Activated CD4-positive, alpha-beta T cell treated with anti-CD3 and anti-CD28 coated beads, Interleukin-2, amount 50 U/mL, for 4 hours (primary cell): ENCODE measurements around the gene USH1C.

Source experiments
- DNase-seq, 2 experiments: peaks; one replicate each; pipeline ENCODE4 v3.0.0-alpha.2; 2020

USH1C gene

DNA sequence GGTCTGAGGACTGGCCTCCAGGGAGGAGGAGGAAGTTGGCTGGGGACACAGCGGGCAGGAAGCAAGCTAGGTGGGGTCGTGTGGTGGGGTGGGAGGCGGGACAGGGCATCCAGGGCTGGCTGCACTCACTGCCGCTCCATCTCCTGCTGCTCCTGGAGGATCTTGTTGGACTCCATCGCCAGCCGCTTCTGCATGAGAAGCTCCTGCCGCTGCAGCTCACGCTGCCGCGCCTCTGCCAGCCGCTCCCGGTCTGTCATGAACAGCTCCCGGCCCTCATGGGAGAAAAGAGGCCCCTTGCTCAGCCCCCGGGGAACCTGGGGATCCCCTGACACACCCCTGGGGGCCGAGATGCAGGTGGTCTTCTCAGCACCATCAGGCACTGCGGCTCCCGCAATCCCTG lies 21.6 kb downstream of the USH1C start:
- no peak for DNase-seq

DNA sequence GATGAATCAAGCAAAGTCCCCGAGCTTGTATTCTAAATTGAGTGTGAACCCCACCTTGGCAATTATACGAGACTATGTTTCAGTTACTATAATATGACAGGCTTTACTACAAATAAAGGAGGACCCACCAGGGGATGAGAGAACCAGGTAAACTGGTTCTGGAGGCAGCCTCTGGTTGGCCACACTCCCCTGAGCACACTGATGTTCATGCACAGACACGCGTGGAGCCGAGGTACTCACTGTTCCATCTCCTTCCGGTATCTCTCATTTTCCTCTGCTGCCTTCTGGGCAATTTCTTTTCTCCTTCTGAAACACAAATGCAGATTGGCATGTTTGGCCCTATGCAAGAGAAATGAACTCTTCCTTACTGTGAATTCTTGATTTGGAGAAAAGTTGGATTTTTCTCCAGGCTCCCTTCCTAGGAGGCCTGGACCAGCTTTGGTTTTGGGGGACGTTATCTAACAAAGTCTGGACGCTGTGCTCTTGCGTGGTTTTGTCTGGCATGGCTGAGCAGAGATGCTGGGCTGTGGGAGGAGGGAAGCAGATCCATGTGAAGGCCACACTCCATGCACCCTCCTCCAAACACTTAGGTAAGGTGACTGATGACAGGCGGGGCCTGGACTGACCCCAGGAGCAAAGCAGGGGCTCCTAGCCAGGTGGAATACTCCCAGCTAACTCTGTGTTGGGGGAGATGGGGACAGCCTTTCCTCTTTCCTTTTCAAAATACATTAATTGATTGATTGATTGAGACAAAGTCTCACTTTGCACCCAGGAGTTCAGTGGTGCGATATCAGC lies 22.9 kb downstream of the USH1C start:
- DNase-seq = no peak

GRCh38 chr11:17519061-17519885 lies 24.9 kb downstream of the USH1C start:
- DNase-seq = no peak

- no peak for DNase-seq
These were observed 25.9 kb downstream of the USH1C start for GRCh38 chr11:17518366-17518765.

DNA sequence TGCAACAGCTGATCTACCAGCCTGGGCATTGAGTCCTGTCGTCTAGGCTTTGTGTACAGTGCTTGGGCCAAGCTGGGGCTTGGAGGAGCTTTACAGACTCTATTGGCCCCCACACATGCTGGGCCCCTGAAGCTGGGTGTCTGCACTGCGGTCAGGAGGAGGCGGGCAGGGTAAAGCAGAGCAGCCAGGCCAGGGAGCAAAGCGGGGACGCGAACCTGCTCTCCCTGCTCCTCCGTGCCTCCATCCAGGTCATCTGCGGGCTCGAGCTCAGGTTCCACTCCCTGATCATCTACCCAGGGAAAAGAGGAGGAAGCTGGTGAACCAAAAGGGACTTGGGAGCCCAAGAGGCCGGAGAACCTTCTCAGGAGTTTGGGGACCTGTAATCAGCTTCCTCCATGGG lies 27.0 kb downstream of the USH1C start:
- no peak for DNase-seq

GRCh38 chr11:17516551-17517150 lies 27.6 kb downstream of the USH1C start:
- no peak for DNase-seq

DNA sequence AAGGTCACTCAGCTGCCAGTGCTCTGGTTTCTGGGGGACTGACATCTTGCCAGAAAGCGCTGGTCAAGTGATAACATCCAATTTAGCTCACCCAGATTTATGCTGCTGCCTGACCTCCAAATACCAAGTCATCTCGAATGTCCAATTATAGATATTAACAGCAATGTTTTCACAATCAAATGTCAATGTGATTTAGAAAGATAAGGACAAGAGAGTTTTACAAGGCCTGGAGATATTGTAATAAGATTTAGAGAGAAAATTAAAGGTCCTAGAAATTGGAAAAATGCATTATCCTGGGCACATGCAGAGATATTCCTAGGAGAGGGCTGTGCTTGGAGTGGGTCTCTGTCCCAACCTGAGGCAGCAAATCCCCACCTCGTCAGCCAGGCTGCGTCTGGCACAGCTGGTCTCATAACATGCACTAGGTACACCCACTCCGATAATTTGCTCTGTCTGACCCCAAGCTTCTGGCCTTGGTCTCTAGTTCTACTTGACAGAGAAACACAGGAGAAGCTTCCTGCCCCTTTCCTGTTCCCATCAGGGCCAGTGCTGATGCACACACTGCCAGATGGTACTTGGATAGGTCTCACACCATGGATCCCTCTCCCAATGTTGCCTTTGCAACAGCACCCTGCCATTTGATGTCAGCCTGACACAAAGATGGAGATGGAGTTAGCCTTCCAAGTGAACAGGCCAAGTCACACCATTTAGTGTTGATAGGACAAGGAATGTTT lies 28.6 kb downstream of the USH1C start:
- DNase-seq = no peak

DNA sequence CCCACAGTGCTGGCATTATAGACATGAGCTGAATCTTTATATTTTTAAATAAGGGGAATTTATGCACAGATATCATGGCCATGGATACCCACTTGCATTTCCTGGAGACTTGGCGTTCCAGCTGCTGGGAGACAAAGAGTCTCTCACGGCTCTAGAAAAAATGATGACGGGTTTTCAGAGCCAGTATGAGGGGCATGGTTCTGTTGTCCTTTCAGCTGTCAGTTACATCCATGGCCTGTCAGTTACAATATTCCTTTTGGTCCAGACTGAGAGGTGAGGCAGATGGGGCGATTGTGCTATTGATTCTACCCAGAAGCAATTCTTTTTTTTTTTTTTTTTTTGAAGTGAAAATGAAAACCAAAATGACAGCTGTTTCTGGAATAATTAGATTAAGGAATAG lies 29.7 kb downstream of the USH1C start:
- no peak for DNase-seq

DNA sequence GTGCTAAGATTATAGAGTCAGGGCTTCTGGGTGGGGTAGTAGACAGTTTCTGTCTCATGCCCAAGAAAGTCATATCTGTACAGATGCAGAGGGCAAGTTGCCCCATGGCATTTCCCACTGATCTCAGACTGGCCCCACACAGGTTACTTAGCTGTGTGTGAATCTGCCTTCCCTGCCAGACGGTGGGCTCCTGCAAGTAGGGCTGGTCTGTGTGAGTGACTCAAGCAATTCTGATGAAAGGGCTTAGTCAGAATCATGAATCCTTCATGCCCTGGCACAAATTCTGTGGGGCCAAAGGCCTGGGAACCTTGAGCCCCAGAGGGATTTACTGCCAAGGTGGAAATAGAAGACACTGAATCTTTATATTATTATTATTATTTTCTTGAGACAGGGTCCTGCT lies 30.4 kb downstream of the USH1C start:
- no peak for DNase-seq

DNA sequence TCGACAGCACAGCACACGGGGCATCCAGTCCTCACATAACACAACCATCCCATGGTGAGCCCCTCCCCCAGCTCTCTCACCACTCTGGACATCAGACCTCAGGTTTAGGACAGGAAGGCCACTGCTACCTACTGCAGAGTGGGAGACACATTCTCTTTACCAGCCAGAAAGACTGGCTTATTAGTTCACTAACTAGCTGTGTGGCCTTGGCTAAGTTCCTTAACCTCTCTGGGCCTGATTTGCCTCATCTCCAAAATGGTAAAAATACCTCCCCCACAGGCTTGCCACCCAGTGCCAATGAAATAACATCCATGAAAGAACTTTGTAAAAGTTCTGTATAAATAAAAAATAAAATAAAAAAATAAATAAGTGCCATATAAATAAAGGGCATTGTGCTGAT lies 32.1 kb downstream of the USH1C start:
- no peak for DNase-seq

DNA sequence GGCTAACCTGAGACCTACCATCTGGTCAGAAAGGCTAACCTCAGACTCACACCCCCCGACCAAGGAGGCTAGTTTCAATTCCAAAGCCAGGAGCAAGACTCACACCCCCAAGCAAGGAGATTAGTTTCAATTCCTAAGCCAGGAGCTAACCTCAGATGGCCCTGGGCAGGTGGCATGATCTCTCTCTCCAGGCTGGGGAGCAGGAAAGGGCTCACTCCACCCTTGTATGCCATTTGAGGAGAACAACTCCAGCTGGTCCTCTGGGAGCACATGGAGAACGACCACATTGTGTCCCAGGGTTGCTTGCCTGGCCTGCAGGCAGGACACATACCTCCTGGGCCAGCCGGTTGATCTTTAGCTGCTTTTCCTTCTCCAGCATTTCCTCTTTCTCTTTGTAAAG lies 32.6 kb downstream of the USH1C start:
- no peak for DNase-seq

- DNase-seq = no peak
These were observed 33.6 kb downstream of the USH1C start for GRCh38 chr11:17510507-17511206.

- DNase-seq = no peak
These were observed 35.4 kb downstream of the USH1C start for GRCh38 chr11:17508791-17509190.

GRCh38 chr11:17508306-17508705 lies 35.9 kb downstream of the USH1C start:
- DNase-seq = no peak

GRCh38 chr11:17507773-17508172 lies 36.4 kb downstream of the USH1C start:
- no peak for DNase-seq

- DNase-seq = no peak
These were observed 37.3 kb downstream of the USH1C start for GRCh38 chr11:17506942-17507341.

DNA sequence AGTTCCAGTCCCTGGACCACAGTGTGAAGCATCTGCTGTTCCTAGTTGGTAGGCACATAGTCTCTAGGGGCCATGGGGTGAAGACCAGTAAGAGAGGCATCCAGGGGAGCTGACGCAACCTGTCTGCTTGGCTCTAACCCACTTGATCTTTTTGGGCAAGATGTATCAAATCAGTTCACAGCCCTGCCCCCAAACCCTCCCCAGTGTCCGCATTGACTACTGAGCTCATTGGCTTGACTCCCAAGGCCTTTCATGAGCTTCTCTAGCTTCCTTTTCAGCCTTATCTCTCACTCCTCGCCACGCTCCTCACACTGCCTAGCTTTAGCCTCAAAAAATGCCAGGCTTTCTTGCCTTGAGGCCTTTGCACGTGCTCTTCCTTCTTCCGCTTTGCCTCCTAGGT lies 37.9 kb downstream of the USH1C start:
- DNase-seq = no peak

DNA sequence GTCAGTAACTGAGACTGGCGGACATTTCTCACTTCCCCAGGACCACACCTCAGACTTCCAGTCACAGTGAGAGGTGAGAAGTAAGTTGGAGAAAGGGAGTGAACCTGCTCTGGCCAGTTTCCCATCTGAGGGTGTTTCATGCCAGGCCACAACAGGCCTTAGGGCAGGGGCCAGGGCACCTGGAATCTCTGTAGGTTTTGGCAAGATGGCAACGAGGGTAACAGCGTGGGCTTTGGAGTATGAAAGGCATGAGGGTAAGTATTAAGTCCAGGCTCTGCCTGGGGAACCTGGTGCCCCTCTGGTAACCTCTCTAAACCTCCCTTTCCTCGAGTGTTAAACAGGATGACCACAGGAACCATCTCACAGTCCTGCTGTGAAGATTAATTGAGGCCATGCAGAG lies 39.1 kb downstream of the USH1C start:
- no peak for DNase-seq

DNA sequence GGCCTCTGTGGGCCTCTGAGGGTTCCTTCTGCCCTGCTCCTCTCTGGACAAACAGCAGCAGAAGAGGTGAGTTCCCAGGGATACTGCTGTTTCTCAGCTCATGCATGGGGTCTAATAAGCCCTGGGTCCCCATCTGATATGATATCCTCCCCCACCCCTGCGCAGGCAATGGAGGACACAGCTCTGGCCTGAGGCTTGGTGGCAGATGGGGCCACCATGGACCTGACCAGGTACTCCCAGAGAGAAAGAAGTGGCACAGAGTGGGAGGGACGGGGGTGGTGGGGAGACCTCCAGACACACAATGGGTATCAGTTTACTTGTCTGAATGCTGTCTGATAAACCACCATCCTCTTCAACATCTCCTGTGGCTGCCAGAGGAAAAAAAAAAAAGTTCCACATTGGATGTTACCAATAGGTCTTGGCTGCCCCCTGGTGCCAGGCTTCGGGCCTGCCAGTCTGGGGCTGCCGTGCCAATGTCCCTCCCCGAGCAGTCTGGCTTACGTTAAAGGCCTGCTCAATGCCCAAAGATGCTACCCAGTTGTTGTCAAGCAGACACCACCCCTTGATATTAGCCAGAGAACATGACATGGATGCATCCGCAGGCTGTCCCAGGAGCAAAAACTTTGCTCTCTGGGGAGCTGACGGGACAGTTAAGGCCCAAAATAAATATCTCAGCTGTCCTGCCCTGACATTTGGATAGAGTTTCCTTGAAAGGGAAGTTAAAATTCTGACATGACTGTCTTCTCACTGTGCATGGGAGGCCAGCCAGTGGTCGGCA lies 39.7 kb downstream of the USH1C start:
- DNase-seq = peak; percentile 74 to 75

DNA sequence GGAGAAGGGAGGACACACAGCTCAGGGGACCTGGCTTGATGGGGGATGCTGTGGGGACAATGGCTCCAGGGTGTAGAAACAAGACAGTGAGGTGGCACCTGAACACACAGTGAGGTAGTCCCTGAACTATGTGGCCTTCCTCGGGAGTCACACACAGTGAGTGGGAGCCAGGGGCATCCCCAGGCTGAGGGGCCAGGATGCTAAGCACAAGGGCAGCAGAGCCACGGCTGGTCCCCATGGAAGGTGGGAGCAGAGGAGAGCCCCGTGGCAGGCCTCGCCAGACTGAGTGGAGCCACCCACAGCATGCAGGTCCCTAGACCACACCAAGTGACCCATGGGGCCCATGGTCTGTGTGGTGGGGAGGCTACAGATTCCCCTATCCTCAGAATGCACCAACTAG lies 41.6 kb downstream of the USH1C start:
- no peak for DNase-seq

DNA sequence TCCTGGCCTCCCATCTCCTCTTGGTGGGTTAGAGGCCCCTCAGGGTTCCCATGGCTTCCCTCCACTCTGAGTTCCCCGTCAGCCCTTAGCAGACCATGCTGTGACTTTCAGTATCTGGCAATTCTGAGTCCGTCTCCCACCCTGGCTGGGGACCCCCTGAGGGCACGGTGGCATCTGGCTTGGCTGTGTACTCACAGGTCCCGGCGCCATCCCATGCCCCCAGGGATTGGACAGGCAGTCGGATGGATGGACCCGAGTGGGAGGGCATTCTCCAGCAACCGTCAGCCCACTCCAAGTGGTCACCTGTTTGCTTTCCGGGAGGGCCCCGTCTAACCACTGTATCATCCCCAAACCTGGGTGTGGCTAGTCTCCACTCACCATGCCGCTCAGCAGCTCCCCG lies 43.5 kb downstream of the USH1C start:
- no peak for DNase-seq

DNA sequence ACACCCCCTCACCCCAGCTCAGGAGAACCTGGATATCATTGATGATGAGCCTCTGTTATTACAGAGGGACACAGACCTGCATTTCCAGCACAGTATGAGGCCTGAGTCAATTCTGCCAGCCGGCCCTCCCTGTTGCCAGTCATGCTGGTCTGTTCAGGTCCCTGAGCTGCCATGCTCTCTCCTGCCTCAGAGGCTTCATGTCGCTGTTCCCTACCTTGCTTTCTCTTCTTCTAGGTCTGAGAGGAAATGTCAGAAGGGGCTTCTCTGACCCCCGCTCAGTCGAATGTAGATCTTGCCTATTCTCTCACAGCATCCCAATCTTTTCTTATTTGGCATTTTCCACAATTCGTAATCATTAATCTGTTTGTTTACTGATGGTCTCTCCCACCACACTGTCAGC lies 45.7 kb downstream of the USH1C start:
- DNase-seq = no peak
